Measurements from ENCODE around the gene ZNF839. TPM values are rescaled to one million over a fixed set of nuclear protein-coding genes. Genes with fewer than 3 reads are reported as not detected.

ZNF839 gene
- total and polyA plus RNA-seq, 2 experiments from 2014 or later: 8.3 to 9.8 TPM

DNA sequence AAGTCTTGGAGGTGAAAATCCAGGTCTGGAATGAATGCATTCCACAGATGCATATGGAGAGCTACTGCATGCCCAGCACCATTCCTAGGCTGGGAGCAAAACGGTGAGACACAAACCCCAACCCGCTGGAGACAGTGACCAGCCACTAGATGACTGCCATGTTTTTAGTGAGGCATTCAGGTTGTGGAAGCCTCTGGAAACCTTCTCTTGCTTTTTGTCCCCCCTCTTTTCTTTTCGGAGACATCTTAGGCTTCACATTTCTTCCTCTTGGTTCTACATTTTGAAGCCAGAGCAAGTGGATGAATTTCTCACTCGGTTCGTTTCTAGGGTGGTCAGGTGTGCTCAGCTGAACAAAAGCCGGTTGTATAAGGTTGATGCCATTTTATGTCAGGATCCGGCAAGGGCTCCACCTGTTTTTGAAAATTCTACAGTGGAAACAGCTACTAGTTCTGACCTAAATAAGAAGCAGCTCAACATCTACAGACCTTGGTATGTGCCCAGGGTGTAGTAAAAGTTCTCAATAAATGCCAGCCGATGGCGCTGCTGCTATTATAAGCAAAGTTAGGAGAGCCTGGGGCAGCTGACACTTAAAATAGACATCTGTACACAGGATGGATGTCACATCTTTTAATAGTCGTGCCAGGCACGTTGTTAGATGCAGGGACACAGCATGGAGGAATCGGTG lies 1.8 kb upstream of the ZNF839 start:
- Histone ChIP-seq H4K20me1 (ENCODE audit: insufficient read depth, poor library complexity, severe bottlenecking) (no peaks in the 10 kb centered on the region), H2AFZ (peak overlapping the region; percentile 87), H3K9me3 (ENCODE audit: low read depth) (no peaks in the 10 kb centered on the region), H3K4me1 (ENCODE audit: insufficient read depth) (peaks cover 21% of the 10 kb centered on the region), H3K79me2 (peaks cover 13% of the 10 kb centered on the region), H3K9me2 (replicated peaks; ENCODE audit: insufficient read depth) (no peaks in the 10 kb centered on the region), H3K36me3 (replicated peaks; ENCODE audit: insufficient read depth, low read depth) (no peaks in the 10 kb centered on the region), H3K4me2 (peak overlapping the region; percentile 76), H3K27ac (peak overlapping the region; percentile 90), H3K4me3 (peak overlapping the region; percentile 48), H3K27me3 (no peaks in the 10 kb centered on the region)
- TF ChIP-seq EZH2phosphoT487 (IDR thresholded peaks at IDR 0.05; ENCODE audit: low read depth, severe bottlenecking, unreplicated experiment) (no peak), EZH2 (IDR thresholded peaks at IDR 0.05; ENCODE audit: borderline replicate concordance) (no peak)
- TF ChIP-seq, protein P1, sequence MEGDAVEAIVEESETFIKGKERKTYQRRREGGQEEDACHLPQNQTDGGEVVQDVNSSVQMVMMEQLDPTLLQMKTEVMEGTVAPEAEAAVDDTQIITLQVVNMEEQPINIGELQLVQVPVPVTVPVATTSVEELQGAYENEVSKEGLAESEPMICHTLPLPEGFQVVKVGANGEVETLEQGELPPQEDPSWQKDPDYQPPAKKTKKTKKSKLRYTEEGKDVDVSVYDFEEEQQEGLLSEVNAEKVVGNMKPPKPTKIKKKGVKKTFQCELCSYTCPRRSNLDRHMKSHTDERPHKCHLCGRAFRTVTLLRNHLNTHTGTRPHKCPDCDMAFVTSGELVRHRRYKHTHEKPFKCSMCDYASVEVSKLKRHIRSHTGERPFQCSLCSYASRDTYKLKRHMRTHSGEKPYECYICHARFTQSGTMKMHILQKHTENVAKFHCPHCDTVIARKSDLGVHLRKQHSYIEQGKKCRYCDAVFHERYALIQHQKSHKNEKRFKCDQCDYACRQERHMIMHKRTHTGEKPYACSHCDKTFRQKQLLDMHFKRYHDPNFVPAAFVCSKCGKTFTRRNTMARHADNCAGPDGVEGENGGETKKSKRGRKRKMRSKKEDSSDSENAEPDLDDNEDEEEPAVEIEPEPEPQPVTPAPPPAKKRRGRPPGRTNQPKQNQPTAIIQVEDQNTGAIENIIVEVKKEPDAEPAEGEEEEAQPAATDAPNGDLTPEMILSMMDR (IDR thresholded peaks at IDR 0.05; ENCODE audit: poor library complexity): no peak
- WGBS (ENCODE audit: low lambda C conversion rate, missing lambda C conversion rate): 65% methylated on average over 12 of the region's 12 CpGs
- peak; percentile 45 for DNase-seq (ENCODE audit: low spot score)

DNA sequence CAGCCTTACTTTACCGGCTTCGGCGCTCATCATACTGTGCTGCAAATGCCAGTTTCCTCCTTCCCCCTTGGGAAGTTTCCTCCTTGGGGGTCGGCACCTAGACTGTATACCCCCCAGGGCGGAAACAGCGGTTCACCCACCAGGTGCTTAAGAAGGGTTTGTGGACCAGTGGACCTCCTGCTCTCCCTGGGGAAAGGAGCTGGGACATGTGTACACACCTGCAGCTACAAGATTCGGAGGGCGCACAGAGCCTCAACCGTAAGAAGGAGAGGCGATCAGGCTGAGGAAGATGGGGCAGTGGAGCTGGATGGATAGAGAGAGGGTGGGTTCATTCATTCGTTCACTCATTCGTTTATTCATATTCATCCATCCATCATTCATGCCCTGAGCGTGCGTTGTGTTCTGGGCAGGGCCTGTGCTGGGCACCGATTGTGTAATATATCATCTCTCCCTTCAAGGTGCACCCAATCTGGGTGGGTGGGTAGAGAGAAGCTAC lies 717 bp upstream of the ZNF839 start:
- Histone ChIP-seq H3K4me3 (peak overlapping the region; percentile 88), H3K4me1 (ENCODE audit: insufficient read depth) (peaks cover 21% of the 10 kb centered on the region), H3K4me2 (peak overlapping the region; percentile 77), H3K27ac (peak overlapping the region; percentile 95), H3K79me2 (peaks cover 16% of the 10 kb centered on the region), H3K36me3 (replicated peaks; ENCODE audit: insufficient read depth, low read depth) (no peaks in the 10 kb centered on the region), H3K27me3 (no peaks in the 10 kb centered on the region), H2AFZ (peak overlapping the region; percentile 99), H3K9me2 (replicated peaks; ENCODE audit: insufficient read depth) (no peaks in the 10 kb centered on the region), H3K9me3 (ENCODE audit: low read depth) (no peaks in the 10 kb centered on the region), H4K20me1 (ENCODE audit: insufficient read depth, poor library complexity, severe bottlenecking) (no peaks in the 10 kb centered on the region)
- TF ChIP-seq EZH2phosphoT487 (IDR thresholded peaks at IDR 0.05; ENCODE audit: low read depth, severe bottlenecking, unreplicated experiment): no peak
- TF ChIP-seq, protein P1 (IDR thresholded peaks at IDR 0.05; ENCODE audit: poor library complexity): no peak
- TF ChIP-seq EZH2 (IDR thresholded peaks at IDR 0.05; ENCODE audit: borderline replicate concordance): no peak
- DNase-seq (ENCODE audit: low spot score): no peak
- 82% methylated on average over 15 of the region's 15 CpGs for WGBS (ENCODE audit: low lambda C conversion rate, missing lambda C conversion rate)

DNA sequence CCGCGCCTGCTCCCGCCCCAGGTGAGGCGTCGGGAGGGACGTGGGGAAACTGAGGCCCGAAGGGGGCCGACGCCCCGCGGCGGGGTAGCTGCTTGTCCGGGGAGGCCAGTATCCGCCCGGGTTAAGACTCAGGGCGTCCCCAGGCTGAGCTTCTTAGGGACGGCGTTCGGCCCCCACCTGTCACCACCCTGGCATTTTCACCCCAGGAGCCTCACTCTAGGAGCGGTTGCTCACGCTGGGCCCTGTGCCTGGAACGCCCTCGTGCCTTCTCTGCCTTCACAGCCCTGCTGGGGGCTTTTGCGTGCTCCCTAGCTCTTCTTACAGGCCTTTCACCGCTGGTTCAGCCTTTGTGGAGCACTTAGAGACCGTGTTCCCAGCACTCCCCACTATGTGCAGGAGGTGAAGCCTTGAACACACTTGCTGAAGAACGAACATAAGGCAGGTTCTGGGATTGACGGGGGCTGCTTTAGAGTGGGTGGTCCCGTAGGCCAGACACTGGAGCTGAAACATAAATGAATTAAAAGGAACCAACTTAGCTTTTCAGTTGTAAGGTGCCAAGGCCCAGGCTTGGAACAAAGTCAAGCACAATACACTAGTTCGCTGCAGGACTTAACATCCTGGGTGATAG lies 601 bp downstream of the ZNF839 start:
- Histone ChIP-seq H4K20me1 (ENCODE audit: insufficient read depth, poor library complexity, severe bottlenecking) (no peaks in the 10 kb centered on the region), H3K36me3 (replicated peaks; ENCODE audit: insufficient read depth, low read depth) (no peaks in the 10 kb centered on the region), H3K4me3 (peak overlapping the region; percentile 88), H3K27me3 (no peaks in the 10 kb centered on the region), H3K4me2 (peak overlapping the region; percentile 76), H3K79me2 (peaks cover 16% of the 10 kb centered on the region), H3K9me2 (replicated peaks; ENCODE audit: insufficient read depth) (no peaks in the 10 kb centered on the region), H3K4me1 (ENCODE audit: insufficient read depth) (peaks cover 21% of the 10 kb centered on the region), H2AFZ (peak overlapping the region; percentile 55), H3K9me3 (ENCODE audit: low read depth) (no peaks in the 10 kb centered on the region), H3K27ac (peak overlapping the region; percentile 95)
- TF ChIP-seq EZH2 (IDR thresholded peaks at IDR 0.05; ENCODE audit: borderline replicate concordance) (no peak), EZH2phosphoT487 (IDR thresholded peaks at IDR 0.05; ENCODE audit: low read depth, severe bottlenecking, unreplicated experiment) (no peak)
- TF ChIP-seq, protein P1 (IDR thresholded peaks at IDR 0.05; ENCODE audit: poor library complexity): no peak
- WGBS (ENCODE audit: low lambda C conversion rate, missing lambda C conversion rate): 13% methylated on average over 16 of the region's 30 CpGs
- peak; percentile 63 for DNase-seq (ENCODE audit: low spot score)
